ENCODE data around the gene DNER.

The DNER gene

GRCh38 chr2:229572507-229573271, 141.7 kb downstream of the DNER start:
- no peak for DNase-seq (ENCODE audit: low read depth)
- no peak for TF ChIP-seq CTCF (IDR thresholded peaks at IDR 0.05; ENCODE audit: control insufficient read depth, extremely low read depth, insufficient read depth)
- H3K4me3 ChIP-seq (ENCODE audit: low read depth, low read length), result no peak overlapping the region

- H3K4me3 ChIP-seq (ENCODE audit: low read depth, low read length), result no peak overlapping the region
- DNase-seq (ENCODE audit: low read depth), result no peak
- no peak for TF ChIP-seq CTCF (IDR thresholded peaks at IDR 0.05; ENCODE audit: control insufficient read depth, extremely low read depth, insufficient read depth)
Measured at GRCh38 chr2:229571243-229571642, 143.1 kb downstream of the DNER start.

GRCh38 chr2:229566370-229566769, 148.0 kb downstream of the DNER start:
- TF ChIP-seq CTCF (IDR thresholded peaks at IDR 0.05; ENCODE audit: control insufficient read depth, extremely low read depth, insufficient read depth), result no peak
- DNase-seq (ENCODE audit: low read depth), result no peak
- H3K4me3 ChIP-seq (ENCODE audit: low read depth, low read length), result no peak overlapping the region

- H3K4me3 ChIP-seq (ENCODE audit: low read depth, low read length), result no peak overlapping the region
- TF ChIP-seq CTCF (IDR thresholded peaks at IDR 0.05; ENCODE audit: control insufficient read depth, extremely low read depth, insufficient read depth), result no peak
- DNase-seq (ENCODE audit: low read depth), result no peak
Measured at GRCh38 chr2:229564300-229564907, 150.0 kb downstream of the DNER start.

- H3K4me3 ChIP-seq (ENCODE audit: low read depth, low read length), result no peak overlapping the region
- TF ChIP-seq CTCF (IDR thresholded peaks at IDR 0.05; ENCODE audit: control insufficient read depth, extremely low read depth, insufficient read depth), result no peak
- DNase-seq (ENCODE audit: low read depth), result no peak
Measured at GRCh38 chr2:229563388-229563787, 151.0 kb downstream of the DNER start.

- H3K4me3 ChIP-seq (ENCODE audit: low read depth, low read length), result no peak overlapping the region
- DNase-seq (ENCODE audit: low read depth), result no peak
- no peak for TF ChIP-seq CTCF (IDR thresholded peaks at IDR 0.05; ENCODE audit: control insufficient read depth, extremely low read depth, insufficient read depth)
Measured at GRCh38 chr2:229562472-229563127, 151.8 kb downstream of the DNER start.

Data from LNCaP clone FGC (cell line).